Colonic mucosa (tissue), 4 donors: ENCODE measurements around the gene OLIG2. TPM values are rescaled to one million over a fixed set of nuclear protein-coding genes. Genes with fewer than 3 reads are reported as not detected.

Experiments used
- DNase-seq: peaks from one replicate; pipeline ENCODE4 v3.0.0-alpha.2; 2020
- H3K27ac ChIP-seq: fragments of 200-600 bp; one replicate; pipeline ENCODE4 v1.8.0; 2021
- H3K27me3 ChIP-seq: fragments of 200-600 bp; one replicate; pipeline ENCODE4 v1.8.0; 2021
- H3K36me3 ChIP-seq: fragments of 200-600 bp; one replicate; pipeline ENCODE4 v1.8.0; 2021
- H3K4me1 ChIP-seq: fragments of 200-600 bp; one replicate; pipeline ENCODE4 v1.8.0; 2021; ENCODE audit warnings: mild to moderate bottlenecking
- H3K4me3 ChIP-seq: fragments of 200-600 bp; one replicate; pipeline ENCODE4 v1.8.0; 2021
- H3K9ac ChIP-seq, 2 donors: one replicate each; pipeline ENCODE4 v1.7.0; 2013; ENCODE audit warnings: control low read depth in 2 of 2, low read depth in 2 of 2, low read length in 2 of 2
- H3K9me3 ChIP-seq: fragments of 200-600 bp; one replicate; pipeline ENCODE4 v1.8.0; 2021
- CTCF ChIP-seq: fragments of 200-600 bp; IDR thresholded peaks from one replicate; pipeline ENCODE4 v1.8.0; 2022; ENCODE audit warnings: antibody characterized with exemption, mild to moderate bottlenecking
- intact Hi-C: fragments of 100-400 bp; cut with DNase I; formaldehyde crosslinking; loops from one replicate; pipeline ENCODE4 v1.14.1; 2022
- total RNA-seq, 2 donors: library from RNA; stranded (reverse); fragmentation: NEBNext Ultra II Directional in 1 of 2; extraction: Animal tissue kit (Norgen Biotek cat#: 25700) in 1 of 2; gene quantifications; one replicate each; pipeline ENCODE4 v1.2.1, GENCODE V29; 2021
- donor health status: healthy.
- donor health status: DM: no; HTN: no; CAD: no.
- donor health status: DM: no; HTN: no; CAD: no.

Gene OLIG2
- total RNA-seq, 2 donors from 2014 or later: not detected

GRCh38 chr21:33027401-33028286 is 1.9 kb downstream of the OLIG2 start:
- H3K9ac ChIP-seq: no peak overlapping the region
- intact Hi-C loops: no loop called here
- H3K27me3 ChIP-seq: peaks cover 85% of the 10 kb centered on the region
- no peaks in the 10 kb centered on the region for H3K9me3 ChIP-seq
- H3K4me1 ChIP-seq: no peaks in the 10 kb centered on the region
- H3K36me3 ChIP-seq: no peaks in the 10 kb centered on the region
- no peak for DNase-seq
- TF ChIP-seq CTCF: no peak
- no peak overlapping the region for H3K27ac ChIP-seq
- no peak overlapping the region for H3K4me3 ChIP-seq

- peaks cover 85% of the 10 kb centered on the region for H3K27me3 ChIP-seq
- H3K9me3 ChIP-seq: no peaks in the 10 kb centered on the region
- no peak overlapping the region for H3K27ac ChIP-seq
- TF ChIP-seq CTCF: no peak
- no peak for DNase-seq
- H3K36me3 ChIP-seq: no peaks in the 10 kb centered on the region
- H3K9ac ChIP-seq: no peak overlapping the region
- no peaks in the 10 kb centered on the region for H3K4me1 ChIP-seq
- H3K4me3 ChIP-seq: no peak overlapping the region
- intact Hi-C loops: no loop called here
These were observed 2.5 kb downstream of the OLIG2 start for GRCh38 chr21:33028287-33028670.

GRCh38 chr21:33028773-33029384 is 3.1 kb downstream of the OLIG2 start:
- Histone ChIP-seq H3K27me3 (peaks cover 83% of the 10 kb centered on the region), H3K4me1 (no peaks in the 10 kb centered on the region), H3K36me3 (no peaks in the 10 kb centered on the region), H3K9ac (no peak overlapping the region), H3K9me3 (no peaks in the 10 kb centered on the region), H3K27ac (no peak overlapping the region), H3K4me3 (no peak overlapping the region)
- intact Hi-C loops: no loop called here
- TF ChIP-seq CTCF: no peak
- no peak for DNase-seq

GRCh38 chr21:33029385-33029921 is 3.7 kb downstream of the OLIG2 start:
- Histone ChIP-seq H3K4me3 (no peak overlapping the region), H3K9ac (no peak overlapping the region), H3K36me3 (no peaks in the 10 kb centered on the region), H3K4me1 (no peaks in the 10 kb centered on the region), H3K9me3 (no peaks in the 10 kb centered on the region), H3K27ac (no peak overlapping the region), H3K27me3 (peaks cover 83% of the 10 kb centered on the region)
- TF ChIP-seq CTCF: no peak
- intact Hi-C loops: no loop called here
- DNase-seq: no peak

GRCh38 chr21:33029975-33030461 is 4.3 kb downstream of the OLIG2 start:
- H3K4me3 ChIP-seq: no peak overlapping the region
- H3K27ac ChIP-seq: no peak overlapping the region
- TF ChIP-seq CTCF: no peak
- H3K27me3 ChIP-seq: peaks cover 81% of the 10 kb centered on the region
- intact Hi-C loops: loop anchor here (10.0 kb wide), 1 partner anchor 135 kb away; no protein-coding TSS in a partner anchor
- H3K4me1 ChIP-seq: no peaks in the 10 kb centered on the region
- no peak for DNase-seq
- H3K9ac ChIP-seq: no peak overlapping the region
- H3K36me3 ChIP-seq: no peaks in the 10 kb centered on the region
- H3K9me3 ChIP-seq: no peaks in the 10 kb centered on the region
